ENCODE measurements around the gene KIFAP3. TPM values are rescaled to one million over a fixed set of nuclear protein-coding genes. Genes with fewer than 3 reads are reported as not detected.

KIFAP3 gene
- total and polyA plus RNA-seq, 2 of the 8 experiments (the other 6 are each of a cell fraction or from before 2014, with no cell fraction given): 1.3 to 3.2 TPM

DNA sequence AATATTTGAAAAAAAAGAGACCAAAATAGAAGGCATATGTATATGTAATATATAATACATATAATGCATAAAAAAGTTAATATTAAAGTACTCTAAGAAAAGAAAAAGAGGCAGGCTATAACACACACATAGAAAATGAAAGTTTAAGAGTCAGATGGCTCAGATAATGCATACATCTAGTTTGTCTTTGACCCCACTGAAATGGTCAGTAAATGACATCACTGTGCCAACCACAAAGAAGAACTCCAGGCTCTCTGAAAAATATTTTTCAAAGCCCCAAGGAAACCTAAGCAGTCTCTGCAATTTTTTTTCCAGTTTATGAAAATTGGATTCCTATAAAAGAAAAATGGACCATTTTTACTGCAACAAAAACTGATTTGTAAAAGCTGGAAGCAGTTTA, 125.4 kb downstream of the KIFAP3 start:
- Histone ChIP-seq H2BK5ac (ENCODE audit: low read depth, low read length) (no peak overlapping the region), H2AK5ac (ENCODE audit: low read depth, low read length) (no peak overlapping the region), H3K36me3 (ENCODE audit: control insufficient read depth in 2 of 4, insufficient read depth in 4 of 4, low read length in 3 of 4) (no peaks in the 10 kb centered on the region), H3K27ac (ENCODE audit: low read depth, low read length) (no peak overlapping the region), H3K14ac (ENCODE audit: insufficient read length) (no peak overlapping the region), H3K9ac (replicated peaks in 1 of 4; ENCODE audit: extremely low read depth in 1 of 4, low read depth in 3 of 4, low read length in 3 of 4) (no peak overlapping the region), H3K79me1 (ENCODE audit: low read depth, low read length) (no peaks in the 10 kb centered on the region), H3K79me2 (ENCODE audit: control insufficient read depth in 1 of 2, insufficient read depth in 2 of 2, low read length in 2 of 2) (no peaks in the 10 kb centered on the region), H3K4me3 (ENCODE audit: extremely low read depth in 1 of 4, insufficient read depth in 2 of 4, low read depth in 3 of 4, low read length in 4 of 4) (no peak overlapping the region), H4K91ac (replicated peaks; ENCODE audit: insufficient read length, low read length) (no peak overlapping the region), H3K4ac (replicated peaks; ENCODE audit: insufficient read length, low read depth, low read length) (no peak overlapping the region), H3K23ac (ENCODE audit: insufficient read length) (no peak overlapping the region), H3K27me3 (replicated peaks in 1 of 4; ENCODE audit: control insufficient read depth in 3 of 4, extremely low read depth in 1 of 4, insufficient read depth in 3 of 4, low read length in 3 of 4) (no peaks in the 10 kb centered on the region), H4K8ac (ENCODE audit: extremely low read depth, insufficient read depth, low read length) (no peak overlapping the region), H3K9me3 (ENCODE audit: insufficient read depth in 2 of 2, low read depth in 1 of 2, low read length in 1 of 2) (no peaks in the 10 kb centered on the region), H3K4me2 (ENCODE audit: insufficient read depth in 1 of 2, low read depth in 2 of 2, low read length in 2 of 2) (no peak overlapping the region), H2BK15ac (ENCODE audit: low read length) (no peak overlapping the region), H3K56ac (replicated peaks; ENCODE audit: insufficient read length, low read depth, low read length) (no peak overlapping the region), H2BK12ac (ENCODE audit: low read depth, low read length) (no peak overlapping the region), H3K23me2 (ENCODE audit: low read depth, low read length) (no peaks in the 10 kb centered on the region), H3K4me1 (replicated peaks in 1 of 4; ENCODE audit: control insufficient read depth in 3 of 4, insufficient read depth in 4 of 4, low read length in 3 of 4) (peaks cover 0 to 3% (median 0%) of the 10 kb centered on the region in 4 experiments; a peak in 1 of 7 replicates), H4K20me1 (replicated peaks in 1 of 2; ENCODE audit: control insufficient read depth in 1 of 2, insufficient read depth in 2 of 2, low read length in 2 of 2) (no peaks in the 10 kb centered on the region), H3K18ac (ENCODE audit: extremely low read depth, low read length) (no peak overlapping the region), H4K5ac (ENCODE audit: insufficient read length, low read depth, low read length) (no peak overlapping the region), H2BK120ac (replicated peaks; ENCODE audit: low read depth, low read length) (no peak overlapping the region), H2AFZ (ENCODE audit: low read length) (no peak overlapping the region), H2BK20ac (ENCODE audit: low read length) (no peak overlapping the region)
- FAIRE-seq (no peak), DNase-seq (ENCODE audit: low read depth in 1 of 2, low spot score in 2 of 2) (no peak)
- ChIA-PET CTCF (ENCODE audit: partially characterized antibody) (no interaction called here), POLR2A (ENCODE audit: partially characterized antibody) (no interaction called here)
- TF ChIP-seq SIX5 (IDR thresholded peaks at IDR 0.05; ENCODE audit: low read depth, low read length) (no peak), CTBP2 (IDR thresholded peaks at IDR 0.05; ENCODE audit: borderline replicate concordance, insufficient read depth, insufficient read length, low read length) (no peak), SP2 (IDR thresholded peaks at IDR 0.05; ENCODE audit: low read length) (no peak), POLR2A (IDR thresholded peaks at IDR 0.05; ENCODE audit: control extremely low read depth in 1 of 2, low read depth in 2 of 2, low read length in 2 of 2) (no peak), EZH2 (IDR thresholded peaks at IDR 0.05; ENCODE audit: low read depth, low read length, severe bottlenecking) (no peak), CREB1 (IDR thresholded peaks at IDR 0.05) (no peak), RNF2 (IDR thresholded peaks at IDR 0.05; ENCODE audit: borderline replicate concordance, low read depth, low read length, missing control alignments, poor library complexity, severe bottlenecking) (no peak), JUND (IDR thresholded peaks at IDR 0.05; ENCODE audit: low read length) (no peak), CBX8 (IDR thresholded peaks at IDR 0.05; ENCODE audit: borderline replicate concordance, low read depth, low read length) (no peak), EGR1 (IDR thresholded peaks at IDR 0.05; ENCODE audit: borderline replicate concordance, low read depth, low read length) (no peak), MAFK (IDR thresholded peaks at IDR 0.05; ENCODE audit: low read depth, low read length) (no peak), TAF1 (IDR thresholded peaks at IDR 0.05; ENCODE audit: low read depth, low read length) (no peak), CBX5 (IDR thresholded peaks at IDR 0.05; ENCODE audit: low read depth, low read length) (no peak)
- TF ChIP-seq, protein P1, sequence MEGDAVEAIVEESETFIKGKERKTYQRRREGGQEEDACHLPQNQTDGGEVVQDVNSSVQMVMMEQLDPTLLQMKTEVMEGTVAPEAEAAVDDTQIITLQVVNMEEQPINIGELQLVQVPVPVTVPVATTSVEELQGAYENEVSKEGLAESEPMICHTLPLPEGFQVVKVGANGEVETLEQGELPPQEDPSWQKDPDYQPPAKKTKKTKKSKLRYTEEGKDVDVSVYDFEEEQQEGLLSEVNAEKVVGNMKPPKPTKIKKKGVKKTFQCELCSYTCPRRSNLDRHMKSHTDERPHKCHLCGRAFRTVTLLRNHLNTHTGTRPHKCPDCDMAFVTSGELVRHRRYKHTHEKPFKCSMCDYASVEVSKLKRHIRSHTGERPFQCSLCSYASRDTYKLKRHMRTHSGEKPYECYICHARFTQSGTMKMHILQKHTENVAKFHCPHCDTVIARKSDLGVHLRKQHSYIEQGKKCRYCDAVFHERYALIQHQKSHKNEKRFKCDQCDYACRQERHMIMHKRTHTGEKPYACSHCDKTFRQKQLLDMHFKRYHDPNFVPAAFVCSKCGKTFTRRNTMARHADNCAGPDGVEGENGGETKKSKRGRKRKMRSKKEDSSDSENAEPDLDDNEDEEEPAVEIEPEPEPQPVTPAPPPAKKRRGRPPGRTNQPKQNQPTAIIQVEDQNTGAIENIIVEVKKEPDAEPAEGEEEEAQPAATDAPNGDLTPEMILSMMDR (IDR thresholded peaks at IDR 0.05; ENCODE audit: control extremely low read depth in 1 of 3, insufficient read depth in 1 of 3, low read depth in 1 of 3, low read length in 3 of 3): no peak

All from H1 (cell line).